GM12864 (cell line): ENCODE data around the gene ZSWIM6.

Experiments
- DNase-seq: peaks from one replicate; pipeline ENCODE4 v3.0.0-alpha.2; 2011; ENCODE audit warnings: low read depth
- H3K4me3 ChIP-seq: 2 replicates; pipeline ENCODE4 v1.5.1; 2011; ENCODE audit warnings: mild to moderate bottlenecking, low read depth, low read length, control low read depth
- TF ChIP-seq, protein P1 (sequence below): IDR thresholded peaks from 2 replicates; pipeline ENCODE4 v1.5.1; 2011; ENCODE audit warnings: low read depth, mild to moderate bottlenecking, moderate library complexity, low read length, control low read depth, inconsistent platforms; ENCODE audit errors: missing control alignments

Gene ZSWIM6

GRCh38 chr5:61590473-61590872, 258.4 kb downstream of the ZSWIM6 start:
- DNase-seq, result no peak
- TF ChIP-seq, protein P1, sequence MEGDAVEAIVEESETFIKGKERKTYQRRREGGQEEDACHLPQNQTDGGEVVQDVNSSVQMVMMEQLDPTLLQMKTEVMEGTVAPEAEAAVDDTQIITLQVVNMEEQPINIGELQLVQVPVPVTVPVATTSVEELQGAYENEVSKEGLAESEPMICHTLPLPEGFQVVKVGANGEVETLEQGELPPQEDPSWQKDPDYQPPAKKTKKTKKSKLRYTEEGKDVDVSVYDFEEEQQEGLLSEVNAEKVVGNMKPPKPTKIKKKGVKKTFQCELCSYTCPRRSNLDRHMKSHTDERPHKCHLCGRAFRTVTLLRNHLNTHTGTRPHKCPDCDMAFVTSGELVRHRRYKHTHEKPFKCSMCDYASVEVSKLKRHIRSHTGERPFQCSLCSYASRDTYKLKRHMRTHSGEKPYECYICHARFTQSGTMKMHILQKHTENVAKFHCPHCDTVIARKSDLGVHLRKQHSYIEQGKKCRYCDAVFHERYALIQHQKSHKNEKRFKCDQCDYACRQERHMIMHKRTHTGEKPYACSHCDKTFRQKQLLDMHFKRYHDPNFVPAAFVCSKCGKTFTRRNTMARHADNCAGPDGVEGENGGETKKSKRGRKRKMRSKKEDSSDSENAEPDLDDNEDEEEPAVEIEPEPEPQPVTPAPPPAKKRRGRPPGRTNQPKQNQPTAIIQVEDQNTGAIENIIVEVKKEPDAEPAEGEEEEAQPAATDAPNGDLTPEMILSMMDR, result no peak
- H3K4me3 ChIP-seq, result no peak overlapping the region

DNA sequence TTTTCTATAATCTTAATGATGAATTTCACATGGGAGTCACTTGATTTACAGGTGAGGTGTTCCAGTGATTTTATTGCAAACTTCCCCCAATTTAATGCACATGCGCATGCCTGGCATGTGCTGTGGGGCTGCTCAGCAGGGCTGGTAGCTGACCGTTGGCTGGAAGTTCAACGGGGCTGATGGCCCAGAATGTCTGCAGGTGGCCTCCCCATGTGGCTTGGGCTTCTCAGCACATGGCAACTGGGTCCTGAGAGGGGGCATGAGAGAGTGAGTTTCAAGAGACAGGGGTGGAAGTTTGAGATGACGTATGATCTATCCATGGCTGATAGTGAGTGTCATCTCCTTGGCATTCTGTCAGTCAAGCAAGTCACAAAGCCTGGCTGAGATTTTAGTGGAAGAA, 259.8 kb downstream of the ZSWIM6 start:
- H3K4me3 ChIP-seq, result no peak overlapping the region
- no peak for DNase-seq
- TF ChIP-seq, protein P1, result no peak

DNA sequence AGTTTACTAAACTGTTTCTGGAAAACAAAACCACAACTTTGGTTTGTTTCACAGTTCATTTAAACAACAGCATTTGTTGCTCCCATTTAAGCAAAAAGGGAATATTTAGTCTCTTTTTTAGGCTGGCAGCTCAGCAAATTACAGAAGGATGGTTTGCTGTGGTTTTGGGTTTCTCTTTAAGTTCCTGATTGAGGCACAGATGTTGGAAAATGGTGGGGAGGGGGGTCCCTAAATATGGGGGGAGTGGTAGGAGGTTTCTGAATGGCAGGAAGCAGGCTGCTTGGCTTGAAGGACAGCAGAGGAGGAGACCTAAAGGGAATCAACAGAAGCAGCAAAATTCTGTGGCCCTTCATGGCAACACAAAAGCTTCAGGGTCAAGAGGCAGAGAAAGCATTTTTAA, 263.4 kb downstream of the ZSWIM6 start:
- H3K4me3 ChIP-seq, result no peak overlapping the region
- no peak for DNase-seq

More for the DNA sequence above, 263.4 kb downstream of the ZSWIM6 start:
- TF ChIP-seq, protein P1, result no peak
